Psoas muscle (tissue), 8 donors: ENCODE measurements around the gene USP17L28. TPM values are rescaled to one million over a fixed set of nuclear protein-coding genes. Genes with fewer than 3 reads are reported as not detected.
"Not testable (repeated sequence)": the region's sequence is repeated elsewhere in the genome, so short reads cannot be mapped to it uniquely, and the experiment has no call there.

Source experiments
- ATAC-seq, 4 donors: fragments of 200-7000 bp; cut with Tn5 transposase; one replicate each; pipeline ENCODE4 v1.9.1; 2020; ENCODE audit warnings: moderate library complexity in 3 of 4, mild to moderate bottlenecking in 2 of 4
- DNase-seq, 2 donors: peaks; one replicate each; pipeline ENCODE4 v3.0.0-alpha.2; 2020
- H3K27ac ChIP-seq: fragments of 200-600 bp; one replicate; pipeline ENCODE4 v1.8.0; 2022
- H3K27me3 ChIP-seq, 3 donors: fragments of 200-600 bp in 1 of 3; one replicate each; pipeline versions ENCODE4 v1.6.1 to v1.8.0; 2013 to 2022; ENCODE audit warnings: low read length in 2 of 3, mild to moderate bottlenecking in 2 of 3, moderate library complexity in 1 of 3; ENCODE audit not compliant: insufficient read depth in 3 of 3
- H3K36me3 ChIP-seq, 2 donors: fragments of 200-600 bp in 1 of 2; one replicate each; pipeline versions ENCODE4 v1.6.1 to v1.8.0; 2013 to 2022; ENCODE audit warnings: low read depth in 1 of 2, mild to moderate bottlenecking in 1 of 2, moderate library complexity in 1 of 2; ENCODE audit not compliant: insufficient read depth in 1 of 2
- H3K4me1 ChIP-seq: fragments of 200-600 bp; one replicate; pipeline ENCODE4 v1.8.0; 2022
- H3K4me3 ChIP-seq: fragments of 200-600 bp; one replicate; pipeline ENCODE4 v1.8.0; 2022; ENCODE audit warnings: mild to moderate bottlenecking
- H3K9me3 ChIP-seq: fragments of 200-600 bp; one replicate; pipeline ENCODE4 v1.8.0; 2022
- CTCF ChIP-seq: fragments of 200-600 bp; IDR thresholded peaks from one replicate; pipeline ENCODE4 v1.8.0; 2022; ENCODE audit warnings: antibody characterized with exemption
- WGBS, 3 donors: extraction: QIAGEN DNeasy Blood & Tissue Kit; methylation state at CpG; one replicate each; pipeline versions ENCODE4 v1.1.6 to v1.1.7; 2013; 5-methylcytosine and 5-hydroxymethylcytosine counted together
- intact Hi-C, 2 donors: fragments of 100-400 bp; cut with DNase I; formaldehyde crosslinking; loops; one replicate each; pipeline versions ENCODE4 v1.11.0 to v1.14.2; 2022
- polyA plus RNA-seq, 3 donors: library from polyadenylated mRNA; stranded (reverse); fragments of 200-250 nt; gene quantifications; one replicate each; pipeline ENCODE4 v1.2.3, GENCODE V29; 2013
- total RNA-seq, 4 donors: library from RNA; stranded (reverse); fragmentation: NEBNext Ultra II Directional in 2 of 4; extraction: Animal tissue kit (Norgen Biotek cat#: 25700) in 2 of 4; gene quantifications; one replicate each; pipeline versions ENCODE4 v1.2.1 to v1.2.4, GENCODE V29; 2021 to 2023
- donor health status: healthy with polysubstance abuse.
- donor health status: DM: no; HTN: no; CAD: no; lungs with moderate emphysema.
- donor health status: Bipolar disorder and iron deficiency.
- donor health status: healthy.
- donor health status: DM: yes; HTN: yes; CAD: no.
- donor health status: DM: no; HTN: no; CAD: no.
- donor health status: DM: no; HTN: no; CAD: no.
- donor health status: DM: yes; HTN: yes; CAD: no.

USP17L28 gene
- total and polyA plus RNA-seq, 7 donors: not detected

- H3K36me3 ChIP-seq, intact Hi-C loops, H3K9me3 ChIP-seq, H3K4me1 ChIP-seq, ATAC-seq, H3K27me3 ChIP-seq, H3K27ac ChIP-seq: not testable (repeated sequence)
- 31 to 41% (median 36%) methylated on average over 26 to 29 of the region's 36 CpGs for WGBS, 3 donors
- peak; percentile 25 for TF ChIP-seq CTCF
- DNase-seq: peak in 1 of 2 donors; percentile 65
- H3K4me3 ChIP-seq: peak overlapping the region; percentile 30
Observed at GRCh38 chr4:9381012-9381534, 32.4 kb downstream of the USP17L28 start.

GRCh38 chr4:9384126-9384525, 35.4 kb downstream of the USP17L28 start:
- no peak overlapping the region for H3K4me3 ChIP-seq
- 68 to 80% (median 72%) methylated on average over 1 of the region's 1 CpG for WGBS, 3 donors
- no peaks in the 10 kb centered on the region for H3K36me3 ChIP-seq
- no peaks in the 10 kb centered on the region for H3K4me1 ChIP-seq
- H3K27ac ChIP-seq: no peak overlapping the region
- DNase-seq (no peak), ATAC-seq (no peak)
- intact Hi-C loops: no loop called here
- no peaks in the 10 kb centered on the region for H3K27me3 ChIP-seq
- no peak for TF ChIP-seq CTCF
- H3K9me3 ChIP-seq: no peaks in the 10 kb centered on the region

- H3K27ac ChIP-seq, DNase-seq, H3K9me3 ChIP-seq, ATAC-seq, intact Hi-C loops, H3K4me3 ChIP-seq, H3K36me3 ChIP-seq, H3K4me1 ChIP-seq, H3K27me3 ChIP-seq: not testable (repeated sequence)
- 42 to 52% (median 49%) methylated on average over 2 of the region's 2 CpGs for WGBS, 3 donors
Observed at GRCh38 chr4:9389001-9389400, 40.3 kb downstream of the USP17L28 start.

Other genes with a start within 250 kb of the USP17L28 start
- gene FAM90A26, start 178.5 kb upstream of the USP17L28 start, total RNA-seq: not detected
- not detected for gene FAM90A26, start 178.5 kb upstream of the USP17L28 start, polyA plus RNA-seq
- gene USP17L10, start 138.2 kb upstream of the USP17L28 start, total RNA-seq: not detected
- not detected for gene USP17L10, start 138.2 kb upstream of the USP17L28 start, polyA plus RNA-seq
- gene USP17L11, start 133.5 kb upstream of the USP17L28 start, total RNA-seq: not detected
- not detected for gene USP17L11, start 133.5 kb upstream of the USP17L28 start, polyA plus RNA-seq
- gene USP17L12, start 128.7 kb upstream of the USP17L28 start, total RNA-seq: not detected
- not detected for gene USP17L12, start 128.7 kb upstream of the USP17L28 start, polyA plus RNA-seq
- not detected for gene USP17L13, start 124.0 kb upstream of the USP17L28 start, total RNA-seq
- gene USP17L13, start 124.0 kb upstream of the USP17L28 start, polyA plus RNA-seq: not detected
- not detected for gene USP17L15, start 114.5 kb upstream of the USP17L28 start, total RNA-seq
- not detected for gene USP17L15, start 114.5 kb upstream of the USP17L28 start, polyA plus RNA-seq
- not detected for gene USP17L17, start 105.0 kb upstream of the USP17L28 start, total RNA-seq
- gene USP17L17, start 105.0 kb upstream of the USP17L28 start, polyA plus RNA-seq: not detected
- not detected for gene USP17L18, start 100.3 kb upstream of the USP17L28 start, total RNA-seq
- gene USP17L18, start 100.3 kb upstream of the USP17L28 start, polyA plus RNA-seq: not detected
- not detected for gene USP17L19, start 95.5 kb upstream of the USP17L28 start, total RNA-seq
- gene USP17L19, start 95.5 kb upstream of the USP17L28 start, polyA plus RNA-seq: not detected
- gene USP17L20, start 90.8 kb upstream of the USP17L28 start, total RNA-seq: not detected
- gene USP17L20, start 90.8 kb upstream of the USP17L28 start, polyA plus RNA-seq: not detected
- gene USP17L21, start 86.0 kb upstream of the USP17L28 start, total RNA-seq: not detected
- not detected for gene USP17L21, start 86.0 kb upstream of the USP17L28 start, polyA plus RNA-seq
- gene USP17L22, start 81.3 kb upstream of the USP17L28 start, total RNA-seq: not detected
- not detected for gene USP17L22, start 81.3 kb upstream of the USP17L28 start, polyA plus RNA-seq
- gene USP17L24, start 23.7 kb upstream of the USP17L28 start, total RNA-seq: not detected
- gene USP17L24, start 23.7 kb upstream of the USP17L28 start, polyA plus RNA-seq: not detected
- gene USP17L25, start 19.0 kb upstream of the USP17L28 start, total RNA-seq: not detected
- gene USP17L25, start 19.0 kb upstream of the USP17L28 start, polyA plus RNA-seq: not detected
- not detected for gene USP17L26, start 14.2 kb upstream of the USP17L28 start, total RNA-seq
- gene USP17L26, start 14.2 kb upstream of the USP17L28 start, polyA plus RNA-seq: not detected
- gene USP17L5, start 9.5 kb upstream of the USP17L28 start, total RNA-seq: not detected
- not detected for gene USP17L5, start 9.5 kb upstream of the USP17L28 start, polyA plus RNA-seq
- not detected for gene USP17L27, start 4.7 kb upstream of the USP17L28 start, total RNA-seq
- not detected for gene USP17L27, start 4.7 kb upstream of the USP17L28 start, polyA plus RNA-seq
- not detected for gene USP17L29, start 4.7 kb downstream of the USP17L28 start, total RNA-seq
- gene USP17L29, start 4.7 kb downstream of the USP17L28 start, polyA plus RNA-seq: not detected
- not detected for gene USP17L30, start 14.2 kb downstream of the USP17L28 start, total RNA-seq
- not detected for gene USP17L30, start 14.2 kb downstream of the USP17L28 start, polyA plus RNA-seq
- not detected for gene DEFB131A, start 95.5 kb downstream of the USP17L28 start, total RNA-seq
- not detected for gene DEFB131A, start 95.5 kb downstream of the USP17L28 start, polyA plus RNA-seq